ENCODE data around the gene ASIC2.

The ASIC2 gene

GRCh38 chr17:33202796-33203495 is 90.1 kb downstream of the ASIC2 start:
- DNase-seq: no peak

- DNase-seq: no peak
Observed at GRCh38 chr17:33202021-33202420, 91.1 kb downstream of the ASIC2 start.

- no peak for DNase-seq
Observed at GRCh38 chr17:33201283-33201682, 91.8 kb downstream of the ASIC2 start.

- DNase-seq: no peak
Observed at GRCh38 chr17:33200587-33200986, 92.5 kb downstream of the ASIC2 start.

- DNase-seq: no peak
Observed at GRCh38 chr17:33199571-33200510, 93.3 kb downstream of the ASIC2 start.

DNA sequence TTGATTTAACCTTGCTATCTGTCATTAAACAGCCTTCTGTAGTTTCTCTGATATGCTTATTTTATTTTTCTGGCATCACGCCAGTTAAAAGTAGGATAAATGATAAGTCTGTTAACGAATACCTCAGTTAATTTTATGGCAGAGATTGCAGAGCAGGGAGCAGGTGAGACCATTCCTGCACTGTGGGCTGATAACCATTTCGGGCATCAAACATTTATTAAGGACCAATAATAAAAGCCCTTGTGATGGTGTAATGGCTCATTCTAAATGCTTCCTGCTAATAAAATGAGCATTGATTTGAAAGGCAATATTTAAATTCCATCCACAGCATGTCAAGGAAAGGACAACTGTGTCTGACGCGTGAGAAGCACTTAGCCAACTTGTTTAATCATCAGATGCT is 94.1 kb downstream of the ASIC2 start:
- no peak for DNase-seq

- no peak for DNase-seq
Observed at GRCh38 chr17:33197342-33197741, 95.8 kb downstream of the ASIC2 start.

DNA sequence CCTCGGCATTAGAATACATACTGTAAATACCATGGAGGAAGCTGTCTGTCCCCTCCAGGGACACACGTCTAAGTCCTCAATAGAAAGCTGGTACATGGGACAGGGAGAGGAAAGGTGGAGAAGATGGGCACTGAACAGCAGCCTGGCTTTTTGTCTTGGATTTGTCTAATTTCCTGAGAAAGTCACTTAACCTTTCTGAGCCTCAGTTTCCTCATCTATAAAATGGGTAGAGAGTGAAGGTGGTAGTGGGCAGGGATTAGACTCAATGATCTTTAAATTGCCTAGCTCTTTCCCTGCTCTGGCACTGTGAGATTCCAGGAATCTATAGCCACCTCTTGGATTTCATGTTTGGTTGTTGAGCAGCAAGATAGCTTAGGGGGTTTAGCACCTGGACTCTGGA is 96.2 kb downstream of the ASIC2 start:
- DNase-seq: no peak

DNA sequence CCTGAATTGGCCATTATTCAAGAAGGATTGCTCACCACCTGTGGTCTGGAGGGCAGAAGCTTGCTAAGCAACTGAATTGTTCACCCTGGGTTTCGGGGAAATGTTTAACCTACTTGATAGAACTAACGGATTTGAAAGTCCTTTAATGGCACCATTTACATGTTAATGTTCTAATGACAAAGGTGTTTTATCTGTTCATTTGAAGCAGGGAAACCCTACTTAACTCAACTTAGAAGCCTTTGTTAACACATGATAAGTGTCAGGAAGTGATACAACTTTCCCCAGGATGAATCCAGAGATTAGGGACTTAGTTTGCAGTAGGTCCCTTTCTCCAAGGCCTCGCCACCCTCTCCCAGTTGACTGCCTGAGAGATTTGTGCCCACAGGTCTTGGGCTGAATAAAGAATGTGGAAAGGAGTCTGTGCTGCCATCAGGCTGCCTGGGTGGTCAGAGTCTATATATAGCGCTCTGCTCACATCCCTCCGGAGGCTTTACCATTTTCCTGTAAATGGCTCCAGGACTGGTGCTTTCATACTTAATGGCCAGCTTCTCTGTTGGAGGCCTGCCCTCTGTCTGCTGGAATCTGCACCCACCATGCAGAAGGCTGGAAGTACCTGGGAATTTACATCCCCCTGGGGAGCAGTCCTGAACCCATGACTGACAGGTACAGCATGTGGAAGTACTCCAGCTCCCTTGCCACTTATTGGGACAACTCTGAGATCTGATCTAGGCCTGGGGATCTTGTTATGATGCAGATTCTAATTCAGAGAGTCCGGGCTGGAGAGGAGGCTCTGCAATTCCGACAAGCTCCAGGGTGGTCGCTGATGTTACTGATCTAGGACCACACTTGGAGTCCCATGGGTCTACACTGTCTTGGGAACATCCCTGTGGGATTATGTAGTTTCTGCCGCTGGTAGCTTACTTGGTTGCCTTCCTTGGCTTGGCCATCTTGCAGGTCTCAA is 99.9 kb downstream of the ASIC2 start:
- DNase-seq: no peak

GRCh38 chr17:33183487-33184026 is 109.5 kb downstream of the ASIC2 start:
- DNase-seq: no peak

- DNase-seq: no peak
Observed at GRCh38 chr17:33179151-33179550, 113.9 kb downstream of the ASIC2 start.

- DNase-seq: no peak
Observed at GRCh38 chr17:33178681-33179080, 114.4 kb downstream of the ASIC2 start.

DNA sequence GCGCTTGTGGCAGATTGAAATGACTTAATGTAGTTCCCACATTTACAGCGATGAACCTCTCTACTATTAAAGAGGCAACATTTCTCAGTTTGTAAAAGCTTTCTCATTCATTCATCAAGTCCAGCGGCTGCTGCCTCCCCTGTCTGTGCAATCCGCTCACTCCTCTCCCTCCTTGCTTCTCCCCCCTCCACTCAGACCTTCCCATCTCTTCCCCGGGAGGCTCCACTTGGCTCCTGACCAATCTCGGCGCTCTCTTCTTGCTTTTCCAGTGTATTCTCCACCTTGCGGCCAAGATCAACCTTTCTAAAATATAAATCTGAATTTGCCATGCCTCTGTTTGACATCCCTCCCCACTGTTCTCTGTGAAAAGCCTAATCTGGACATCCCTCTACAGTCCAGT is 117.5 kb downstream of the ASIC2 start:
- no peak for DNase-seq

DNA sequence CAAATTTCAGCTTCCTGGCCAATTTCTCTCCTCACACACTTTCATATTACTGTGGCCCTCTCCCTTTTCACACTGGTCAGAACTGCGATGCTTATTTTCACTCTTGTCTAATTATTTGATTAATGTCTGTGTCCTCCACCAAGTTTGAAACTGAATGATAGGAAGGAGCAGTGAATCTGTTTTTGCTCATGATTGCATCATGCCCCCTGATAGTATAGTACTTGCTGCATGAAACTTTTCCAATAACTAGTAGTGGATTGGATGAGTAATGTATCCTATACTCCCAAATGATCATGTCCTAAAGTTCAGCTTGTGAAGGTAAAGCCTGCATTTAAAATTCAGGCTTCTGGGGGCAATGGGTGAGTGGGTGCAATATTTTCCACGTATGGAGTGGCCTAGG is 121.2 kb downstream of the ASIC2 start:
- no peak for DNase-seq

DNA sequence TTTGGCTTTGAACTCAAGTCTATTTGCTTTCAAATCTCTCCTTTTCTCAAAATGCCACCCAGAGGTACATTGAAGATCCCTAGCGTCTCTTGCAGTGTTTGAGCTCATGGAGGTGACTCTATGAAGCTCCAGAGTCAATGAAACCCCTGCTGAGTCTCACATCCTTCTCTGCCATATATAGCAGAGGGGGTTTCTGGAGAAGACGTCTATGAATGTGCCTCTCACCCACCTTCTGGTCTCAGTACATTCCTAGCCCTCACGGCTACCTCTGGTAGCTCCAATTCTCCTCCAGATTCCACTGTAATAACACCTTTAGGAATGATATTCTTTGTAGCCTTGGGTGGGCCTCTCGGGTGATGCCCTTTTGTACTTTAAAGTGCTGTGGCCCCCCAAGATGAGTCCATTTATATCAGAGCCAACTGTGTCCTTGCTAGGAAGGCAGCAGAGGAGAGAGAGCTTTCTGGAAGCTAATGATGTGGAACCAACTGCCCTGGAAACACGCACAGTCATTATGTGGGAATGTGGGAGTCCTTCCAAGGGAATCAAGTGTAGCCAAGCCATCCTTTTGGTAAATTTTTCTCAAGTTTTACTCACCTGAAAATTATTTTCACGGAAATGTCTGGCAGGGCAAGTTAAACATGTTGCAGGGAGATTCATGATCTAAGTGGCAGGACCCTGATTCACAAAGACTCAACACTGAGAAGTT is 123.4 kb downstream of the ASIC2 start:
- DNase-seq: no peak

DNA sequence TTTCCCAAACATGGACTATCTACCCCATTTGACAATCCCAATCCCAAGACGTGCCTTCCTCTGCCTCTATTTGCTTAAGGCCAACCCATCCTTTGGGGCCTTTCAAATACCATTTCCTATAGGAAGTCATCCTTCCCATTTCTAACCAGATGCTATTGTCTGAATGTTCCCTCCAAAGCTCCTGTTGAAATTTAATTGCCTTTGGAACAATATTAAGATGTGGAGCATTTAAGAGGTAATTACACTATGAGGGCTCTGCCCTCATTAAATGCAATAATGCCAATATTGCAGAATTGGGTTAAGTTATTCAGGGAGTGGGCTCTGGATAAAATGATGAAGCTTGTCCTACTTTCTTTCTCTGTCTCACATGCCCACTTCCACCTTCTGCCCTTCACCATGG is 125.4 kb downstream of the ASIC2 start:
- DNase-seq: no peak

DNA sequence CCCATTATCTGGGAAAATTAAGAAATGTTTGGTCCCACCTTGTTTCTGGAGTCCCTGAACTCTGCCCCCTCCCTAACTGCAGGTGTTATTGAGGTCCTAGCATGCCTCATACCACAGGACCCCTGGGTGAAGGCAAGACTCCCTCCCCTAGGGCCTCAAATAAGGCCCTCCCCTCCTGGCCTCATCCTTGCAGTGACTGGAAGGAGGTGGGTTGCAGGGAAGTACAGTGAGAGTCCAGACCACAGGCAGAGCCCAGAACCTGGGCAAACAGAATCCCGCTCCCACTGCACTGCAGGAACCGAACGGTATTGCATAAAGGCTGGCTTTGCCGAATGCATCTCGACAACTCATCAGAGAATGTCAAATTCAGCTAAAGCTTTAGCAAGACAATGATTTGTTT is 126.6 kb downstream of the ASIC2 start:
- no peak for DNase-seq

DNA sequence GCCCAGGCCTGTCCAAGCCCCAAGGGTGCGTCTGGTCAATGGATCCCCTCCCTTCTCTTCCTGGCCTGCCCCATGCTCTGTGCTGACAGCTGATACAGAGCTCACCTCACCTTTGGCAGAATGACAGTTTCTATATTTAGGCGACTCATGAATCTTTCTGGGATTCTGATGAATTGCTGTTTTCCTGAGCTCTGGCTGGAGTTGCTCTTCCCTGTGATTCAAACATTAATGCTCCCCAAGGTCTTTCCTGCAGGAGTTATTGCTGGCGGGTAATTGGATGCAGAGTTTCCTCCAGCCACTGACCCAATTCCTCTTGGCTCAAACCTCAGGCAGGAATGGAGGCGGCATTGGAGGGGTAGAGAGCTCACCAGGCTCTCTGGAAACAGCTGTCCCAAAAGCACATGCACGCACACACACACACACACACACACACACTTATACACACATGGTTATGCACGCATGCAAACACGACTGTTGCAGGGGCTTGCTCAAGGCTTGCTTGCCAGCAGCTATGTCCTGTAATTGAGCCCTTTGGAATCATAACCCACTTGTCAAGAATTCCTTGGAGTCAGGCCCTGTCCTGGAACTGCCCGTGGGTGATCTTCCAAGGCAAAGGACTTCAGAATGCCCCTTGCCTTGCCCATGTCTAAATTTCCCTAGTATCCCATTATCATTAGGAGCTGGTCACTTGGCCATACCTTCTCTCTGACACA is 128.8 kb downstream of the ASIC2 start:
- DNase-seq: no peak

- no peak for DNase-seq
Observed at GRCh38 chr17:33163533-33164168, 129.4 kb downstream of the ASIC2 start.

DNA sequence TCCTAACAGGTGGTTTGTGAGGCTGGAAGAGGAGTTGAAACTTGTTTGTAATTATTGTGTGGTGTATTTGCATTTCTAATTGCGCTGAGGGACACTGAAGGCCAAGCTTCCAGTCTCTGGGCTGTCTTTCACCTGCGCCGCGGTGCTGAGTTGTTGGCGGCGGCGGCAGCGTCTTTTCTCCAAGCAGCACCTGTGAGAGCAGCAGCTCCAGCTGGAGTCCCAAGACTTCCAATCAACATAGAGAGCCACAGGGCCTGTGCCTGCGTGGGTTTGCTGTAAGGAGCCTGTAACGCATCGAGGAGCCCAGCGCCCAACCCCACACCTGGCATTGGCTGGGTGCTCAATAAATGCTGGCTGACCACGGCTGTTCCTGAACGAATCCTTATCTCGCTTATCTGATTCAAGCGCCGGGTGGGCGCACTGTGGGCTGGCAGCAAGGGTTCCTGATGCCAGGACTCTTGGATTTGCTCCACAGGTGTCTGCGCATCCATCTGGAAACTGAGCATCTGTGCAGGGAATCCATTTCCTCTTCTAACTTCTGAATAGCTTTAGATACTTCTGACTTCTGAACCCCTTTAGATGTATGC is 138.1 kb downstream of the ASIC2 start:
- DNase-seq: no peak

DNA sequence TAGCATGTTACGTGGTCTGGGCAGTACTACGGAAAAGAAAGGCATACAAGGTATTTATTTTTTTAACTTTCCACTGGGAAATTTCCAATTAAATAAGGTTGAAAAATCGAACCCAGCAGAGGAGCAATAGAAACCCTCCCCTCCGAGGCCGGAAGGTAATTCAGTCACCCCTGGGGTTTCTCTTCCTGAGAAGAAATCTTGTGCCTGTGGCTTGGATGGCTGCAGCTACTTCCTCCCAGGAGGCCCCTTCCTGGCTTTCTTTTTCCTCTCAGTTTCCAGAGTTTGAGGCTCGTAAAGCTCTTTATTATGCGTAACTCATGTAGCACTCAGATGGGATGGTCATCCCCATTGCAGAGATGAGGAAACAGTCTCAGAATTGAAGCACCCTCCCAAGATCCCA is 140.3 kb downstream of the ASIC2 start:
- no peak for DNase-seq

All from stimulated activated naive CD4-positive, alpha-beta T cell treated with Interleukin-2 at 50 U/mL for 16 hours (primary cell).